Naive thymus-derived CD4-positive, alpha-beta T cell (primary cell): ENCODE results near the gene IFT22. TPM values are rescaled to one million over a fixed set of nuclear protein-coding genes. Genes with fewer than 3 reads are reported as not detected.

Experiments used
- ATAC-seq: fragments of 150-1000 bp; cut with Tn5 transposase; 2 replicates; pipeline ENCODE4 v1.10.0; 2021; ENCODE audit warnings: mild to moderate bottlenecking, moderate library complexity
- CTCF ChIA-PET: fragments of 350-600 bp; sonication (Branson Sonifier 250); formaldehyde crosslinking; loops from one replicate; lab custom pipeline; 2021; ENCODE audit warnings: antibody characterized with exemption; lab: Charles Lee
- POLR2A ChIA-PET: fragments of 350-600 bp; sonication (Branson Sonifier 250); formaldehyde crosslinking; loops from one replicate; lab custom pipeline; 2021; ENCODE audit warnings: antibody characterized with exemption, inconsistent platforms; lab: Charles Lee
- DNase-seq, 9 donors: peaks; one replicate each; pipeline versions ENCODE4 v3.0.0 to v3.0.0-alpha.2; 2020 to 2022; ENCODE audit warnings: mixed read lengths in 1 of 9
- H3K27ac ChIP-seq: one replicate; pipeline ENCODE4 v1.7.0; 2013; ENCODE audit warnings: mild to moderate bottlenecking, low read depth, low read length, moderate library complexity
- H3K27me3 ChIP-seq, 2 donors: one replicate each; pipeline ENCODE4 v1.7.0; 2013; ENCODE audit warnings: low read length in 2 of 2, mild to moderate bottlenecking in 2 of 2, moderate library complexity in 2 of 2; ENCODE audit not compliant: control insufficient read depth in 2 of 2, insufficient read depth in 2 of 2
- H3K36me3 ChIP-seq, 3 experiments: 1 replicate in 2 of 3; 2 replicates in 1 of 3; pipeline ENCODE4 v1.7.0; 2013; ENCODE audit warnings: low read length in 3 of 3, mild to moderate bottlenecking in 3 of 3, moderate library complexity in 1 of 3; ENCODE audit not compliant: insufficient read depth in 3 of 3, control insufficient read depth in 2 of 3
- H3K4me1 ChIP-seq, 2 donors: one replicate each; pipeline ENCODE4 v1.7.0; 2013; ENCODE audit warnings: low read length in 2 of 2, mild to moderate bottlenecking in 2 of 2, moderate library complexity in 1 of 2; ENCODE audit not compliant: control insufficient read depth in 2 of 2, insufficient read depth in 2 of 2
- H3K4me3 ChIP-seq: 2 replicates; pipeline ENCODE4 v1.7.0; 2013; ENCODE audit warnings: mild to moderate bottlenecking, low read length
- H3K9me3 ChIP-seq, 3 experiments: 1 replicate in 2 of 3; 2 replicates in 1 of 3; pipeline ENCODE4 v1.7.0; 2013; ENCODE audit warnings: low read length in 3 of 3; ENCODE audit not compliant: control insufficient read depth in 2 of 3
- H3K27ac Mint-ChIP-seq, 9 donors: one replicate each; pipeline ENCODE4 v1.8.0; 2020 to 2022; ENCODE audit warnings: mixed read lengths in 9 of 9, mild to moderate bottlenecking in 8 of 9, moderate library complexity in 5 of 9, inconsistent platforms in 2 of 9
- H3K27me3 Mint-ChIP-seq, 5 donors: one replicate each; pipeline ENCODE4 v1.8.0; 2021 to 2022; ENCODE audit warnings: mixed read lengths in 5 of 5, mild to moderate bottlenecking in 1 of 5
- H3K36me3 Mint-ChIP-seq, 5 donors: one replicate each; pipeline ENCODE4 v1.8.0; 2020 to 2022; ENCODE audit warnings: mixed read lengths in 5 of 5, mild to moderate bottlenecking in 3 of 5, inconsistent platforms in 1 of 5
- H3K4me1 Mint-ChIP-seq, 7 donors: one replicate each; pipeline ENCODE4 v1.8.0; 2020 to 2022; ENCODE audit warnings: mixed read lengths in 7 of 7, mild to moderate bottlenecking in 3 of 7, inconsistent platforms in 1 of 7
- H3K4me3 Mint-ChIP-seq, 10 donors: one replicate each; pipeline ENCODE4 v1.8.0; 2020 to 2022; ENCODE audit warnings: mild to moderate bottlenecking in 10 of 10, mixed read lengths in 10 of 10, moderate library complexity in 6 of 10, inconsistent platforms in 2 of 10
- H3K9me3 Mint-ChIP-seq, 11 donors: one replicate each; pipeline ENCODE4 v1.8.0; 2020 to 2022; ENCODE audit warnings: mixed read lengths in 11 of 11, mild to moderate bottlenecking in 4 of 11, inconsistent platforms in 1 of 11, moderate library complexity in 1 of 11
- intact Hi-C, 2 donors: fragments of 100-400 bp; cut with micrococcal nuclease; formaldehyde crosslinking; loops; one replicate each; pipeline ENCODE4 v1.15.1; 2023
- polyA plus RNA-seq, 2 donors: library from polyadenylated mRNA; unstranded; fragments of 300-500 nt; fragmentation: Illumina TruSeq; gene quantifications; one replicate each; pipeline ENCODE4 v1.2.3, GENCODE V29; 2021
- total RNA-seq, 6 experiments: library from RNA in 5 of 6; stranded (reverse) in 5 of 6; gene quantifications; 1 replicate in 5 of 6; 2 replicates in 1 of 6; pipeline ENCODE4 v1.2.3 and lab custom pipeline; 2021 to 2026

The IFT22 gene
- 1 to 10 TPM; 3.7 to 7.4 (median 4.8) TPM for total RNA-seq
- polyA plus RNA-seq = 10 to 100 TPM in 1 of 2 donors, 1 to 10 TPM in 1; 6.7 to 12.3 TPM
- 2.8 reads per million, percentile 15 among the genes with 10 or more reads in this experiment for total RNA-seq (lab: John Stamatoyannopoulos, UW)

DNA sequence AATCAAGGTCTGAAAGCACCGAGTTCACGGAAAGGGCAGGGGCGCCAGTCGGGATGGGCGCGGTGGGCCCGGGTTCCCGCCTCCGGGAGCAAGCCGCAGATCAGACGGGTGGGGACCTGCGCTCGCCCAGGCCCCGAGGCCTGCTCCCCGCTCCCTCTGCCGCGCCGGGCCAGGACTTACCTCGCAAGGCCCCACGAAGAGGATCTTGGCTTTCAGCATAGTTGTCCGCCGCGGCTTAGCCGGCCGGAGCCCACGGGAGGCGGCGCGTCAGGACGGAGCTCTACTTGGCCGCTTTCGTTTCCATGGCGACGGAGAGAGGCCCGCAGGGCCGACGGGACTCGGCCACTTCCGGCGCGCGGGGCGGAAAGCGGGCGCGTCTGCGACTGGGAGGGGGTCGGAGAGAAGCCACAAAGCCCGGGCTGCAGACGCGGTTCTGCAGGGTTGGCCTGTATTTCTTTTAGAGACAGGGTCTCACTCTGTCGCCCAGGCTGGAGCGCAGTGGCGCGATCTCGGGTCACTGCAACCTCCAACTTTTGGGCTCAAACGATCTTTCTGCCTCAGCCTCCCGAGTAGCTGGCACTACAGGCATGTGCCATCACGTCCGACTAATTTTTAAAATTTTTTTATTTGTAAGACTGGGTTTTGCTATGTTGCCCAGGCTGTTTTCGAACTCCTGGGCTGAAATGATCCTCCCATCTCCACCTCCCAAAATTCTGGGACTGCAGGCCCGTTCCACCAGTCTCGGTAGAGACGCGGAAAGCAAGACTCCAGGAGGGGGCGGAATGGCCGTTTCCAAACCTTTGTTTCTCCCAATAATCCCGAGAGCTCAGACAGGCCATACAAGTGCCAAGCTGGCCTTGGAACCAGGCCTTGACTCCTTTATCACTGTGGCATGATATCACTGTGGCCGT, at the start of gene IFT22:
IFT22 (minus strand) TSS at position 322 of the 911 bp plus-strand sequence; CDS start at position 219, 103 bp downstream.
- CTCF ChIA-PET = interaction anchor here (0.8 to 1.1 kb wide), 2 partner anchors 90 to 115 kb away, joined by 3 read pairs; no protein-coding TSS in a partner anchor
- peak within 1 kb of the TSS; percentile 86 to 94 (median 91) for H3K4me3 Mint-ChIP-seq
- ATAC-seq (peak; percentile 95), DNase-seq (peak; percentile 68 to 87 (median 79))
- H3K9me3 Mint-ChIP-seq = no peaks in the 10 kb centered on the region
- Histone ChIP-seq H3K27ac (peak within 1 kb of the TSS; percentile 70), H3K4me1 (peaks cover 7 to 12% of the 10 kb centered on the region in 2 donors), H3K27me3 (no peaks in the 10 kb centered on the region), H3K4me3 (peak within 1 kb of the TSS; percentile 74), H3K9me3 (no peaks in the 10 kb centered on the region), H3K36me3 (no peaks in the 10 kb centered on the region)
- peak within 1 kb of the TSS; percentile 82 to 94 (median 90) for H3K27ac Mint-ChIP-seq
- peaks cover 0 to 19% (median 9%) of the 10 kb centered on the region in 7 donors for H3K4me1 Mint-ChIP-seq
- H3K36me3 Mint-ChIP-seq = peaks cover 0 to 3% (median 0%) of the 10 kb centered on the region in 5 donors
- intact Hi-C loops = loop anchor here (1.0 to 10.0 kb wide), 6 partner anchors 69 to 1041 kb away; partner anchors contain the start of genes PLOD3 (in 2 of the 2), ZNHIT1 (in 2 of the 2) and PPP1R35 (in 1 of the 2)
- POLR2A ChIA-PET = interaction anchor here (0.6 to 1.2 kb wide), 4 partner anchors 10 to 897 kb away, joined by 3 read pairs; partner anchors contain the start of gene ZNHIT1
- H3K27me3 Mint-ChIP-seq = peaks cover 0 to 7% (median 0%) of the 10 kb centered on the region in 5 donors

DNA sequence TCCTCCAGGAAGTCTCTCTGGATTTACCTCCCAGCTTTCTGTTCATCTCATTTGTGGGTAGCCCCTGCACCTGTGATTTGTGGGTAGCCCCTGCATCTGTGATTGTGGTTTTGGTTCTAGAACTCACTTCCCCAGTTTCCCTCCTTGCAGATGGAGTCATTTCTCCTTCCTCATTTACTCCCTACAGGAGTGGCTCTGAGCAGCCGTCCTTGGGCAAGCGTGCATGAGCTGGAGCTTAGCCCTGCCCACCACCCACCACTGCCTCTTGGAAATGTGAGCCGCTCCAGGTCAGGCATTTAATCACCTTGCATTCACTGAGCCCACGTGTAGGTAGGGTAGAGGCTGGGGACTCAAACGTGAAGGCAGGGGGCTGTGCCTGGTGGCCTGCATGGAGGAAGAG, 49.2 kb upstream of the IFT22 start:
- no peaks in the 10 kb centered on the region for H3K9me3 Mint-ChIP-seq
- Histone ChIP-seq H3K27me3 (no peaks in the 10 kb centered on the region), H3K36me3 (no peaks in the 10 kb centered on the region), H3K4me1 (peaks cover 0 to 6% of the 10 kb centered on the region in 2 donors), H3K27ac (no peak overlapping the region), H3K9me3 (no peaks in the 10 kb centered on the region), H3K4me3 (no peak overlapping the region)
- CTCF ChIA-PET = interaction anchor here (1.0 kb wide), 1 partner anchor 40 kb away, joined by 3 read pairs; no protein-coding TSS in a partner anchor
- H3K36me3 Mint-ChIP-seq = no peaks in the 10 kb centered on the region
- DNase-seq (no peak), ATAC-seq (peak; percentile 52)
- intact Hi-C loops = no loop called here
- POLR2A ChIA-PET = no interaction called here
- peak overlapping the region in 1 of 10 donors; percentile 37 for H3K4me3 Mint-ChIP-seq
- H3K4me1 Mint-ChIP-seq = peaks cover 6 to 14% (median 8%) of the 10 kb centered on the region in 7 donors
- peak overlapping the region in 2 of 9 donors; percentile 2 to 14 for H3K27ac Mint-ChIP-seq
- peaks cover 8 to 28% (median 21%) of the 10 kb centered on the region in 5 donors for H3K27me3 Mint-ChIP-seq

DNA sequence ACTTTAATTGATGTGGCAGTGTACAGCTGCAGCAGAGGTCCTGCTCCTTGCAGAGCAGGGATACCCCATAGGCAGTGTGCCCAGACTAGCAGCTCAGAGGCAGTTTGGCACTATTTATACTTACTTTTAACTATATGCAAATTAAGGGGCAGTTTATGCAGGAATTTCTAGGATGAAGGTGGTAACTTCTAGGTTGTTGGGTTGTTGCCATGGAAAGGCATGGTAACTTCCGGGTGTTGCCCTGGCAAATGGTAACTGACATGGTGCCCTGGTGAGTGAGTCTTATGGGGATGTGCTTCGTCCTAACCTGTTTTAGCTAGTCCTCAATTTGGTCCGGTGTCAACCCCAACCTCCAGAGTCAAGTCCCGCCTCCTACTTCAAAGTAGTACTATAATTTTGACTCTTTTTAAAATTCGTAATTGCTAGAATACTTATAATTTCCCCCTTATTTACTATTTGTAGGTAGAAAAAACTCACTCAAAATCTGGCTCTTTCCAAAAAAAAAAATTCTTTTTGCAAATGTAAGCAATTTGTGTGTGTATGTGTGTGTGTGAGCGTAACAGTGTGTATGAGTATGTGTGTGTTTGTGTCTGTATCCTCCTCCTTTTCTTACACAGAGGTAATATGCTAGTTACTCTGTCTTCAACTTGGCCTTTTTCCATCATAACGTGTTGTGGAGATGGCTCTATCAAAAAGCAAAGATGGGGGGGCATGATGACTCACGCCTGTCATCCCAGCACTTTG, 47.0 kb upstream of the IFT22 start:
- intact Hi-C loops = no loop called here
- Mint-ChIP-seq H3K4me3 (no peak overlapping the region), H3K27me3 (peaks cover 11 to 38% (median 28%) of the 10 kb centered on the region in 5 donors), H3K9me3 (no peaks in the 10 kb centered on the region), H3K36me3 (no peaks in the 10 kb centered on the region), H3K4me1 (peaks cover 6 to 14% (median 9%) of the 10 kb centered on the region in 7 donors), H3K27ac (no peak overlapping the region)
- no peak overlapping the region for H3K27ac ChIP-seq
- no peak for DNase-seq
- H3K27me3 ChIP-seq = no peaks in the 10 kb centered on the region
- H3K9me3 ChIP-seq = no peaks in the 10 kb centered on the region
- no peak for ATAC-seq
- ChIA-PET CTCF (interaction anchor here (0.5 to 4.1 kb wide), 3 partner anchors 42 to 190 kb away, joined by 3 to 25 read pairs (median 4); no protein-coding TSS in a partner anchor), POLR2A (no interaction called here)
- no peaks in the 10 kb centered on the region for H3K36me3 ChIP-seq
- peaks cover 0 to 11% of the 10 kb centered on the region in 2 donors for H3K4me1 ChIP-seq
- no peak overlapping the region for H3K4me3 ChIP-seq

DNA sequence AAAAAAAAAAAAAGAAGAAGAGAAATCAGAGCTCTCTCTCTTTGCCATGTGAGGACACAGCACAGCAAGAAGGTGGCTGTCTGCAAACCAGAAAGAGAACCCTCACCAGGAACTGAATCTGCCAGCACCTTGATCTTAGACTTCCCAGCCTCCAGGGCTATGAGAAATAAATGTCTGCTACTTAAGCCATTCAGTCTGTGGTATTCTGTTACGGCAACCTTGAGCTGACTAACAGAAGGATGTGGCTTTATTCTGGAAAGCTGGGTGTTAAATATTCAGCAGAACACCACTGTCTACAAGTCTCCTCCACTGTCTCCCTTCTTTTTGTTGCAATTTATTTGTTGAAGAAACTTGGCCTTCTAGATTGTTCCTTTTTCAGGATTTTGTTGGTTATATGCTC, 46.1 kb upstream of the IFT22 start:
- Histone ChIP-seq H3K4me1 (peaks cover 0 to 11% of the 10 kb centered on the region in 2 donors), H3K27me3 (no peaks in the 10 kb centered on the region), H3K9me3 (no peaks in the 10 kb centered on the region), H3K36me3 (no peaks in the 10 kb centered on the region), H3K4me3 (no peak overlapping the region), H3K27ac (no peak overlapping the region)
- ATAC-seq = no peak
- CTCF ChIA-PET = interaction anchor here (4.1 kb wide), 1 partner anchor 43 kb away, joined by 25 read pairs; no protein-coding TSS in a partner anchor
- Mint-ChIP-seq H3K36me3 (no peaks in the 10 kb centered on the region), H3K27ac (no peak overlapping the region), H3K4me1 (peaks cover 6 to 14% (median 9%) of the 10 kb centered on the region in 7 donors), H3K9me3 (no peaks in the 10 kb centered on the region), H3K27me3 (peaks cover 7 to 36% (median 28%) of the 10 kb centered on the region in 5 donors), H3K4me3 (no peak overlapping the region)
- POLR2A ChIA-PET = no interaction called here
- DNase-seq = no peak
- intact Hi-C loops = no loop called here

DNA sequence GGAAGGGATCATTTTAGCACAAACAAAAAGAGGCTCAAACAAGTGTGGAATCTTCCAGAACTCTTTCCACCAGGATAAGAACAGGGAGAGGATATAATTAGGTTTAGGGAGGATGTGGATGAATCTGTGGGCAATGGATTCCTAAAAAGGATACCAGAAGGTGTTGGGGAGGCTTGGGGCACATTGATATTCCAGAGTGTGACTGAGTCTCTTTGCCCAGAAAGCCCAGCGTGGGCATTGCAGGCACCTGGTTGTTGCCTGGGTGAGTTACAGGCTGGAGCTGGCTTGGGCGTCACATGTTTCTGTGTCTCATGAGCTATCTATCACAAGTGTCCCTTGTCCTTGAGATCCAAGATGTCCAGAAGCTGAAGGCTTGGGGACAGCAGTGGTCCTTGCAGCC, 44.3 kb upstream of the IFT22 start:
- Histone ChIP-seq H3K27me3 (peaks cover 0 to 3% of the 10 kb centered on the region in 2 donors), H3K9me3 (no peaks in the 10 kb centered on the region), H3K4me3 (no peak overlapping the region), H3K4me1 (peaks cover 0 to 10% of the 10 kb centered on the region in 2 donors), H3K27ac (no peak overlapping the region), H3K36me3 (no peaks in the 10 kb centered on the region)
- peaks cover 6 to 13% (median 9%) of the 10 kb centered on the region in 7 donors for H3K4me1 Mint-ChIP-seq
- ATAC-seq (no peak), DNase-seq (no peak)
- no peaks in the 10 kb centered on the region for H3K36me3 Mint-ChIP-seq
- ChIA-PET CTCF (interaction anchor here (0.7 to 4.1 kb wide), 2 partner anchors 16 to 45 kb away, joined by 3 to 25 read pairs; no protein-coding TSS in a partner anchor), POLR2A (no interaction called here)
- H3K27me3 Mint-ChIP-seq = peaks cover 13 to 41% (median 22%) of the 10 kb centered on the region in 5 donors
- peaks cover 0 to 2% (median 0%) of the 10 kb centered on the region in 11 donors for H3K9me3 Mint-ChIP-seq
- intact Hi-C loops = no loop called here
- H3K27ac Mint-ChIP-seq = no peak overlapping the region
- H3K4me3 Mint-ChIP-seq = no peak overlapping the region
